Ishikawa (cell line): ENCODE results near the gene GJD4.
A peak's percentile ranks its signal among the peaks of the same experiment; 100 is the strongest.

Experiments
- CEBPB ChIP-seq: IDR thresholded peaks from 2 replicates; pipeline ENCODE4 v1.6.1; 2012
- CREB1 ChIP-seq: IDR thresholded peaks from 2 replicates; pipeline ENCODE4 v1.6.1; 2012; ENCODE audit warnings: low read depth
- EGR1 ChIP-seq: IDR thresholded peaks from 2 replicates; pipeline ENCODE4 v1.6.1; 2012
- EP300 ChIP-seq: IDR thresholded peaks from 2 replicates; pipeline ENCODE4 v1.6.1; 2012; ENCODE audit warnings: borderline replicate concordance
- FOXM1 ChIP-seq: IDR thresholded peaks from 2 replicates; pipeline ENCODE4 v1.6.1; 2012; ENCODE audit warnings: low read depth, borderline replicate concordance
- NFIC ChIP-seq: IDR thresholded peaks from 2 replicates; pipeline ENCODE4 v1.6.1; 2012
- RAD21 ChIP-seq: IDR thresholded peaks from 2 replicates; pipeline ENCODE4 v1.6.1; 2012; ENCODE audit warnings: low read depth
- TAF1 ChIP-seq: IDR thresholded peaks from 2 replicates; pipeline ENCODE4 v1.6.1; 2012; ENCODE audit warnings: low read depth, mild to moderate bottlenecking
- TCF12 ChIP-seq: IDR thresholded peaks from 2 replicates; pipeline ENCODE4 v1.6.1; 2012; ENCODE audit warnings: low read depth
- TEAD4 ChIP-seq: IDR thresholded peaks from 2 replicates; pipeline ENCODE4 v1.6.1; 2012
- USF1 ChIP-seq: IDR thresholded peaks from 2 replicates; pipeline ENCODE4 v1.6.1; 2012
- YY1 ChIP-seq: IDR thresholded peaks from 2 replicates; pipeline ENCODE4 v1.6.1; 2012; ENCODE audit warnings: low read depth
- ZBTB7A ChIP-seq: IDR thresholded peaks from 2 replicates; pipeline ENCODE4 v1.6.1; 2012; ENCODE audit warnings: low read depth
- TF ChIP-seq, protein P1 (sequence below): IDR thresholded peaks from 2 replicates; pipeline ENCODE4 v1.6.1; 2012; ENCODE audit warnings: low read depth, mild to moderate bottlenecking
- TF ChIP-seq, protein P2 (sequence below): IDR thresholded peaks from 2 replicates; pipeline ENCODE4 v1.6.1; 2012

The GJD4 gene

GRCh38 chr10:35607475-35608327 lies 2.6 kb downstream of the GJD4 start:
- TF ChIP-seq TCF12 (no peak), NFIC (no peak), ZBTB7A (no peak), CREB1 (no peak), YY1 (no peak), USF1 (no peak), EP300 (no peak), EGR1 (no peak), RAD21 (no peak), CEBPB (no peak), TAF1 (no peak), TEAD4 (no peak), FOXM1 (no peak)
- TF ChIP-seq, protein P1, sequence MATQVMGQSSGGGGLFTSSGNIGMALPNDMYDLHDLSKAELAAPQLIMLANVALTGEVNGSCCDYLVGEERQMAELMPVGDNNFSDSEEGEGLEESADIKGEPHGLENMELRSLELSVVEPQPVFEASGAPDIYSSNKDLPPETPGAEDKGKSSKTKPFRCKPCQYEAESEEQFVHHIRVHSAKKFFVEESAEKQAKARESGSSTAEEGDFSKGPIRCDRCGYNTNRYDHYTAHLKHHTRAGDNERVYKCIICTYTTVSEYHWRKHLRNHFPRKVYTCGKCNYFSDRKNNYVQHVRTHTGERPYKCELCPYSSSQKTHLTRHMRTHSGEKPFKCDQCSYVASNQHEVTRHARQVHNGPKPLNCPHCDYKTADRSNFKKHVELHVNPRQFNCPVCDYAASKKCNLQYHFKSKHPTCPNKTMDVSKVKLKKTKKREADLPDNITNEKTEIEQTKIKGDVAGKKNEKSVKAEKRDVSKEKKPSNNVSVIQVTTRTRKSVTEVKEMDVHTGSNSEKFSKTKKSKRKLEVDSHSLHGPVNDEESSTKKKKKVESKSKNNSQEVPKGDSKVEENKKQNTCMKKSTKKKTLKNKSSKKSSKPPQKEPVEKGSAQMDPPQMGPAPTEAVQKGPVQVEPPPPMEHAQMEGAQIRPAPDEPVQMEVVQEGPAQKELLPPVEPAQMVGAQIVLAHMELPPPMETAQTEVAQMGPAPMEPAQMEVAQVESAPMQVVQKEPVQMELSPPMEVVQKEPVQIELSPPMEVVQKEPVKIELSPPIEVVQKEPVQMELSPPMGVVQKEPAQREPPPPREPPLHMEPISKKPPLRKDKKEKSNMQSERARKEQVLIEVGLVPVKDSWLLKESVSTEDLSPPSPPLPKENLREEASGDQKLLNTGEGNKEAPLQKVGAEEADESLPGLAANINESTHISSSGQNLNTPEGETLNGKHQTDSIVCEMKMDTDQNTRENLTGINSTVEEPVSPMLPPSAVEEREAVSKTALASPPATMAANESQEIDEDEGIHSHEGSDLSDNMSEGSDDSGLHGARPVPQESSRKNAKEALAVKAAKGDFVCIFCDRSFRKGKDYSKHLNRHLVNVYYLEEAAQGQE: no peak
- TF ChIP-seq, protein P2, sequence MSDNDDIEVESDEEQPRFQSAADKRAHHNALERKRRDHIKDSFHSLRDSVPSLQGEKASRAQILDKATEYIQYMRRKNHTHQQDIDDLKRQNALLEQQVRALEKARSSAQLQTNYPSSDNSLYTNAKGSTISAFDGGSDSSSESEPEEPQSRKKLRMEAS: no peak

- no peak for TF ChIP-seq YY1
- TF ChIP-seq FOXM1: no peak
Measured at GRCh38 chr10:35608328-35608672, 3.2 kb downstream of the GJD4 start.

GRCh38 chr10:35611750-35612149 lies 6.6 kb downstream of the GJD4 start:
- TF ChIP-seq USF1: no peak
- peak; percentile 28 for TF ChIP-seq RAD21

GRCh38 chr10:35612385-35613106 lies 7.4 kb downstream of the GJD4 start:
- TF ChIP-seq CREB1: no peak
- no peak for TF ChIP-seq FOXM1
- TF ChIP-seq YY1: no peak
- no peak for TF ChIP-seq TAF1
- no peak for TF ChIP-seq NFIC
- no peak for TF ChIP-seq USF1
- TF ChIP-seq RAD21: no peak
- TF ChIP-seq TCF12: no peak
- TF ChIP-seq CEBPB: no peak
- TF ChIP-seq, protein P1: no peak
- no peak for TF ChIP-seq EGR1
- no peak for TF ChIP-seq ZBTB7A
- TF ChIP-seq TEAD4: no peak
- TF ChIP-seq EP300: no peak
- TF ChIP-seq, protein P2: no peak

DNA sequence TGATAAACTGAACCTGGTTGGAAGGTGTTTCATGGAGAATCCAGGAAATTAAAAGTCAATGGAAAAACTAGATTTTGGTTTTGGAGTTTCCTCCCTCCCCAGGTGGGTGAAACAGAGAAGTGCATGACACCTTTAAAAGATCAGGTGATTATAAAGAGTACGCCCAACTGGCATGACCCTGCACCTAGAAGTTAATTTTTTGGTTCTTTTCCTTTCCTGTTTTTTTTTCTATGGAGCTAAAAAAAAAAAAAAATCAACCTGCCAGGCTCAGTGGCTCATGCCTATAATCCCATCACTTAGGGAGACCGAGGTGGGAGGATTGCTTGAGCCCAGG lies 7.9 kb downstream of the GJD4 start:
- no peak for TF ChIP-seq USF1
- TF ChIP-seq, protein P2: no peak
- TF ChIP-seq TAF1: no peak
- TF ChIP-seq RAD21: no peak
- no peak for TF ChIP-seq TEAD4
